Stimulated activated naive CD4-positive, alpha-beta T cell treated with Interleukin-2 at 50 U/mL for 16 hours (primary cell): ENCODE data around the gene INS.
"Not testable (repeated sequence)": the region's sequence is repeated elsewhere in the genome, so short reads cannot be mapped to it uniquely, and the experiment has no call there.

Experiments used
- DNase-seq: peaks from one replicate; lab custom pipeline; 2025; lab: John Stamatoyannopoulos, UW

The INS gene

GRCh38 chr11:2198621-2199365 lies 37.8 kb upstream of the INS start:
- DNase-seq: no peak

GRCh38 chr11:2197771-2198520 lies 36.9 kb upstream of the INS start:
- DNase-seq: no peak

- DNase-seq: peak; percentile 60
Measured at GRCh38 chr11:2196970-2197770, 36.2 kb upstream of the INS start.

GRCh38 chr11:2195756-2196088 lies 34.7 kb upstream of the INS start:
- DNase-seq: no peak

GRCh38 chr11:2194877-2195755 lies 34.1 kb upstream of the INS start:
- DNase-seq: peak; percentile 32

GRCh38 chr11:2193888-2194595 lies 33.0 kb upstream of the INS start:
- not testable (repeated sequence) for DNase-seq

- DNase-seq: no peak
Measured at GRCh38 chr11:2193099-2193887, 32.3 kb upstream of the INS start.

GRCh38 chr11:2192435-2192834 lies 31.4 kb upstream of the INS start:
- DNase-seq: no peak

GRCh38 chr11:2191883-2192282 lies 30.9 kb upstream of the INS start:
- DNase-seq: no peak

GRCh38 chr11:2190657-2191471 lies 29.9 kb upstream of the INS start:
- no peak for DNase-seq

- DNase-seq: no peak
Measured at GRCh38 chr11:2189938-2190656, 29.1 kb upstream of the INS start.

GRCh38 chr11:2188745-2189144 lies 27.7 kb upstream of the INS start:
- no peak for DNase-seq

- no peak for DNase-seq
Measured at GRCh38 chr11:2187280-2187707, 26.3 kb upstream of the INS start.

- DNase-seq: peak; percentile 8
Measured at GRCh38 chr11:2186669-2187279, 25.8 kb upstream of the INS start.

GRCh38 chr11:2185324-2186085 lies 24.5 kb upstream of the INS start:
- no peak for DNase-seq

- DNase-seq: no peak
Measured at GRCh38 chr11:2182692-2183474, 21.9 kb upstream of the INS start.

GRCh38 chr11:2182075-2182474 lies 21.1 kb upstream of the INS start:
- no peak for DNase-seq
